OCI-LY3 (cell line): Measurements from ENCODE around the gene LTC4S.

ENCODE experiments used
- CTCF ChIP-seq: fragments of 200-600, 300-600 bp; sonication (generic); IDR thresholded peaks from 2 replicates; pipeline ENCODE4 v1.5.1; 2014; ENCODE audit warnings: antibody characterized with exemption, low read length, low read depth
- EZH2phosphoT487 ChIP-seq: fragments of 200-600 bp; shearing (Covaris generic); IDR thresholded peaks from 2 replicates; pipeline ENCODE4 v1.6.1; 2018; ENCODE audit warnings: antibody characterized with exemption, mixed run types, low read depth

DNA sequence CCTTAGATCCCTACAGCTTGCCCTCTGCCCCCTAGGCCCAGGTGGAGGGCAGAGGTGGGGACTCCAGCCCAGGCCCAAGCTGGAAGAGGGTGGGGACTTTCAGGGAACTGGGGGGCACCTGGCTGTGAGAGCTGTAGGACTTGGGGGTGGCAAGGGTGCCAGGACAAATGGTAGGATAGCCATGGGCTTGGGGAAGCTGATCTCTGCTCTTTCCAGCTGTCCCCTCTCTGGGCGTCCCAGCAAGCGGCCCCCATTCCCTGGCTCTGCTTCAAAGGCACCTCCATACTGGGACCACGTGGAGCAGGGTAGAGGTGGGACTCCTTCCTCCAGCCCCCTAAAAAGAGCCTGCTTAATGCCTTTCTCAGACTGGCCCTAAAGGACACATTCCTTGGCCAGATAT lies 385 bp downstream of the LTC4S start:
- TF ChIP-seq CTCF (no peak), EZH2phosphoT487 (no peak)
